Natural killer cell (primary cell): ENCODE measurements around the gene GORASP2. TPM values are rescaled to one million over a fixed set of nuclear protein-coding genes. Genes with fewer than 3 reads are reported as not detected.
A peak's percentile ranks its signal among the peaks of the same experiment; 100 is the strongest.

Experiments
- ATAC-seq, 3 donors: fragments of 150-1000 bp in 2 of 3; fragments of 200-7000 bp in 1 of 3; cut with Tn5 transposase; 1 replicate in 1 of 3; 2 replicates in 2 of 3; pipeline ENCODE4 v1.10.0; 2021; ENCODE audit warnings: mild to moderate bottlenecking in 2 of 3, moderate library complexity in 2 of 3
- DNase-seq, 2 donors: peaks; one replicate each; pipeline versions ENCODE4 v3.0.0 to v3.0.0-alpha.2; 2013 to 2021; ENCODE audit warnings: mixed read lengths in 1 of 2
- H3K27ac ChIP-seq: one replicate; pipeline ENCODE4 v1.5.1; 2013; ENCODE audit warnings: mild to moderate bottlenecking, low read length
- H3K27me3 ChIP-seq: one replicate; pipeline ENCODE4 v1.6.1; 2013; ENCODE audit warnings: low read length; ENCODE audit not compliant: control insufficient read depth, insufficient read depth
- H3K36me3 ChIP-seq: one replicate; pipeline ENCODE4 v1.6.1; 2013; ENCODE audit warnings: low read length; ENCODE audit not compliant: control insufficient read depth, insufficient read depth
- H3K4me1 ChIP-seq: one replicate; pipeline ENCODE4 v1.6.1; 2013; ENCODE audit warnings: low read length; ENCODE audit not compliant: control insufficient read depth, insufficient read depth
- H3K4me3 ChIP-seq: one replicate; pipeline ENCODE4 v1.5.1; 2013; ENCODE audit warnings: low read length
- H3K9me3 ChIP-seq: one replicate; pipeline ENCODE4 v1.6.1; 2013; ENCODE audit warnings: low read length; ENCODE audit not compliant: control insufficient read depth, insufficient read depth
- H3K27ac Mint-ChIP-seq, 2 donors: one replicate each; pipeline ENCODE4 v1.8.0; 2022; ENCODE audit warnings: mild to moderate bottlenecking in 2 of 2, mixed read lengths in 2 of 2, moderate library complexity in 1 of 2
- H3K27me3 Mint-ChIP-seq, 2 donors: one replicate each; pipeline ENCODE4 v1.8.0; 2022; ENCODE audit warnings: low read depth in 2 of 2, mixed read lengths in 2 of 2
- H3K36me3 Mint-ChIP-seq: one replicate; pipeline ENCODE4 v1.8.0; 2022; ENCODE audit warnings: mixed read lengths
- H3K4me1 Mint-ChIP-seq, 2 donors: one replicate each; pipeline ENCODE4 v1.8.0; 2022; ENCODE audit warnings: mixed read lengths in 2 of 2
- H3K4me3 Mint-ChIP-seq: one replicate; pipeline ENCODE4 v1.8.0; 2022; ENCODE audit warnings: mild to moderate bottlenecking, moderate library complexity, mixed read lengths
- H3K9me3 Mint-ChIP-seq, 2 donors: one replicate each; pipeline ENCODE4 v1.8.0; 2022; ENCODE audit warnings: mixed read lengths in 2 of 2
- CTCF ChIP-seq: fragments of 200-600 bp; IDR thresholded peaks from one replicate; pipeline ENCODE4 v1.8.0; 2022; ENCODE audit warnings: antibody characterized with exemption
- WGBS: methylation state at CpG from one replicate; pipeline ENCODE4 v1.1.7; 2013; ENCODE audit warnings: missing lambda C conversion rate; ENCODE audit not compliant: insufficient coverage; 5-methylcytosine and 5-hydroxymethylcytosine counted together
- intact Hi-C: fragments of 100-400 bp; cut with micrococcal nuclease; formaldehyde crosslinking; loops from one replicate; pipeline ENCODE4 v1.14.2; 2022
- total RNA-seq, 4 donors: library from RNA; stranded (reverse); fragments of 120-200 nt in 1 of 4; gene quantifications; one replicate each; pipeline versions ENCODE4 v1.2.3 to v1.2.4, GENCODE V29; 2013 to 2022

Gene GORASP2
- total RNA-seq, 3 donors from 2014 or later (not counting 1 experiment from before 2014, with no cell fraction given) = 75.3 to 94.5 (median 80.3) TPM

- no peaks in the 10 kb centered on the region for H3K27me3 ChIP-seq
- Mint-ChIP-seq H3K4me3 (no peak overlapping the region), H3K27me3 (no peaks in the 10 kb centered on the region), H3K36me3 (peaks cover 16% of the 10 kb centered on the region), H3K4me1 (peaks cover 5 to 7% of the 10 kb centered on the region in 2 donors), H3K9me3 (no peaks in the 10 kb centered on the region), H3K27ac (peak overlapping the region in 1 of 2 donors; percentile 42)
- 84% methylated on average over 12 of the region's 12 CpGs for WGBS
- ATAC-seq (no peak), DNase-seq (no peak)
- H3K4me3 ChIP-seq = no peak overlapping the region
- peaks cover 6% of the 10 kb centered on the region for H3K4me1 ChIP-seq
- no peak for TF ChIP-seq CTCF
- H3K9me3 ChIP-seq = no peaks in the 10 kb centered on the region
- no peak overlapping the region for H3K27ac ChIP-seq
- H3K36me3 ChIP-seq = peaks cover 39% of the 10 kb centered on the region
- intact Hi-C loops = no loop called here
These were observed 39.4 kb downstream of the GORASP2 start for GRCh38 chr2:170968205-170969003.

GRCh38 chr2:170969030-170969429 lies 40.0 kb downstream of the GORASP2 start:
- 81% methylated on average over 2 of the region's 2 CpGs for WGBS
- Histone ChIP-seq H3K4me1 (peaks cover 8% of the 10 kb centered on the region), H3K27me3 (no peaks in the 10 kb centered on the region), H3K4me3 (no peak overlapping the region), H3K27ac (no peak overlapping the region), H3K36me3 (peaks cover 33% of the 10 kb centered on the region), H3K9me3 (no peaks in the 10 kb centered on the region)
- peaks cover 7 to 9% of the 10 kb centered on the region in 2 donors for H3K4me1 Mint-ChIP-seq
- no peak overlapping the region for H3K27ac Mint-ChIP-seq
- DNase-seq (no peak), ATAC-seq (no peak)
- H3K36me3 Mint-ChIP-seq = peaks cover 16% of the 10 kb centered on the region
- intact Hi-C loops = no loop called here
- no peak for TF ChIP-seq CTCF
- H3K4me3 Mint-ChIP-seq = no peak overlapping the region
- no peaks in the 10 kb centered on the region for H3K9me3 Mint-ChIP-seq
- no peaks in the 10 kb centered on the region for H3K27me3 Mint-ChIP-seq

GRCh38 chr2:170969872-170970496 lies 40.9 kb downstream of the GORASP2 start:
- no peaks in the 10 kb centered on the region for H3K9me3 ChIP-seq
- DNase-seq (no peak), ATAC-seq (no peak)
- no peak overlapping the region for H3K27ac ChIP-seq
- WGBS = 77% methylated on average over 9 of the region's 10 CpGs
- intact Hi-C loops = loop anchor here (10.0 kb wide), 1 partner anchor 275 kb away; no protein-coding TSS in a partner anchor
- Mint-ChIP-seq H3K36me3 (peaks cover 16% of the 10 kb centered on the region), H3K4me3 (no peak overlapping the region), H3K9me3 (no peaks in the 10 kb centered on the region), H3K27me3 (peaks cover 0 to 1% of the 10 kb centered on the region in 2 donors), H3K27ac (no peak overlapping the region), H3K4me1 (peaks cover 11 to 13% of the 10 kb centered on the region in 2 donors)
- TF ChIP-seq CTCF = no peak
- H3K4me3 ChIP-seq = no peak overlapping the region
- H3K36me3 ChIP-seq = peaks cover 27% of the 10 kb centered on the region
- H3K27me3 ChIP-seq = no peaks in the 10 kb centered on the region
- peaks cover 11% of the 10 kb centered on the region for H3K4me1 ChIP-seq
